Inflammatory macrophage treated with lipopolysaccharide for 4 hours (primary cell): Measurements from ENCODE around the gene ACAP2.
"Not testable (repeated sequence)": the region's sequence is repeated elsewhere in the genome, so short reads cannot be mapped to it uniquely, and the experiment has no call there.

ENCODE experiments used
- DNase-seq: peaks from one replicate; pipeline ENCODE4 v3.0.0-alpha.2; 2020

The ACAP2 gene

GRCh38 chr3:195240939-195241338, 201.9 kb downstream of the ACAP2 start:
- no peak for DNase-seq

DNA sequence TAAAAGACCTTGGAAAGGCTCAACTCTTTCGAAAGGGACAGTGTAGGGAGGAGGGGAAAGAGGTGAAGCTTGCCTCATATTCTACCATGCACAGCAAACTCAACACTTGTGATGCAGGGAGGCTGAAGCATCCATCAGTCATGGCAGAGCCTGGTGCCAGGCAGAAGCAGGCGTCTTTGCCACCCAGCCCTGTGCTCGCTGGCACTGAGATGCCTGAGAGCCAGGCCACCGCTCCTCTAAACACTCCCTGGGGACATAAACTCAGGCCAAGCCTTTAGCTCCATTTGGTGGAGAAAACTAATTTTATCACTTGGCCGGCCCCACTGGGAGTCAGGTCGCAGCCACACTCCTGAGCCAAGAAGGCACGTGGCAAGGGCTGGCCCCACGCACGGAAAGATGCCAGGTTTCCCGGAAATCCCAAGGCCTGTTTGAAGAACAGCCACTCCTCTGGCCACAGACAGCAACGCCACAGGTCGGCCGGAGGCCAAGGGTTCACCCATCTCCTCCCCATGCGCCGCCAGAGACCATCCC, 202.6 kb downstream of the ACAP2 start:
- no peak for DNase-seq

DNA sequence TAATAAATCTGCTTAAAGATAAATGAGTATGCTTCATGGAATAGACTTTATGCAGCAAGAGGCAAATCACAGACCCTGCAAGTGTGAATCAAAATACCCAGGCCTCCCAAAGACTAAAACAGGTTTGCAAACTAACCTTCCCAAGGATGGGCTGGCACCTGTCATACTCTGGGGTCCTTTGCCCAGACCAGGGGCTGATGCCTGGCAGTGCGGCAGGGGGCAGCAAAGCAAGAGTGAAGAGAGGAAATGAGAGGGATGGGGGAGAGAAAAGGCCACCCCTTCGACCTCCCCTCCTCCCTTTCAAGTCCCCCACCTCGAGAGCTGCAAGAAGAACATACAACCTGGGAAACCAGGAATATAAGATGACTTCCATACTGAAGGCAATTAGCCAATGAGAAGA, 203.7 kb downstream of the ACAP2 start:
- no peak for DNase-seq

- no peak for DNase-seq
Observed at GRCh38 chr3:195238586-195239118, 204.2 kb downstream of the ACAP2 start.

- DNase-seq, result no peak
Observed at GRCh38 chr3:195238081-195238571, 204.7 kb downstream of the ACAP2 start.

DNA sequence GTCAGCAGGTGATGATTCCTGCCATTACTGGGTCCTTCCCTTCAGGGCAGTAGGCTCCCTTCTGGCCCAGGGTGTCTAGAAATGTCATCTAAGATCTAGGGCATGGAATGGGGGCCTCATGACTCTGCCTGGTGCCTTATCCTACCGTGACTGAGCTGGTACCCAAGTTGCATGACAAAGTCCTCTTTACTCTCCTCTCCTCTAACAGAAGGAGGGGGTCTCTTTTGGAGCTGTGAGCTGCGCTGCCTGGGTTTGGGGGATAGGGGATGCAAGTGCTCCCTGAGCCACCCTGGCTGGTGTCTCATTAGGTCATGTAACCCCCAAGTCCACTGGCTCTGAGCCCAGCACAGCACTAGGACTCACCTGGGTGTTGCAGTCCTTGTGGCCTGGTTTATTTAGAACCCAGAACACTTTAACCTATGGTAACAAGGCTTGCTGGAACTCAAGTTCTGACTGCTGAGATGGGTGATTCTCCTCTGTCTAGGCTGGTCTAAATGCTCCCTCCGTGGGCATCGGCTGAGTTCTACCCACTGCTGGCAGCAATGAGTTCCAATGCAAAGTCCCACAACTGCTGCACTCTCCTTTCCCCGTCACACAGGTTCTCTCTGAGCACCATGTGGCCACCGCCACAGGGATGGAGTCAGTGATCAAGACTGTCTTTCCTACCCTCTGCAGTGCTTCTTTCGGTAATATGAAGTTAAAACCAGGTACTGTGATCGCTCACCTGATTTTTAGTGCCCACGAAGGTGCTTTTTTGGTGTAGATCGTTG, 205.8 kb downstream of the ACAP2 start:
- DNase-seq, result no peak

DNA sequence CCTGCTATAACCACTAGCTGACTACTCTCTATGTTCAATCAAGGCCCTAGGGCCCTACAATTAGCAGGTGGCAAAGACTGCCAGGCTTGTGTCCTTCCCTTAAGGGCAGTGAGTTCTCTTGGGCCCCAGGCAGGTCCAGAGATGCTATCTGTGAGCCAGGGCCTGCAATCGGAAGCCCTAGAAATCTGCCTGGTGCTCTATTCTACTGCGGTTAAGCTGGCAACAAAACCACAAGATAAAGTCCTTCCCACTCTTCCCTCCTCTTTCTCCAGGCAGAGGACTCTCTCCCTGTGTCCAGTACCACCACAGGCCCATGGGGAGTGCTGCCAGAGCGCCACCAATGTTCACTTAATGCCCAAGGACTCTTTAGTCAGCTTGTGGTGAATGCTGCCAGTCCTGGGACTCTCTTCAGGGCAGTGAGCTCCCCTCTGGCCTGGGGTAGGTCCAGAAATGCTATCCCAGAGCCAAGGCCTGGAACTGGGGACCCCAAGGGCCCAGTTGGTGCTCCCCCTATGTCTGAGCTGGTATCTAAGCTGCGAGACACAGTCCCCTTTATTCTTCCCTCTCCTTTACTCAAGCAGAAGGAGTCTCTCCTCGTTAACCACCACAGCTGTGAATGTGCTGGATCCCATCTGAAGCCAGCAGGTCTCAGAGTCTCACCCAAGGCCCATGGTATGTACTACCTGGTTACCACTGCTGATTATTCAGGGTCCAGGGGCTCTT, 206.6 kb downstream of the ACAP2 start:
- no peak for DNase-seq

- DNase-seq, result no peak
Observed at GRCh38 chr3:195230244-195230643, 212.6 kb downstream of the ACAP2 start.

DNA sequence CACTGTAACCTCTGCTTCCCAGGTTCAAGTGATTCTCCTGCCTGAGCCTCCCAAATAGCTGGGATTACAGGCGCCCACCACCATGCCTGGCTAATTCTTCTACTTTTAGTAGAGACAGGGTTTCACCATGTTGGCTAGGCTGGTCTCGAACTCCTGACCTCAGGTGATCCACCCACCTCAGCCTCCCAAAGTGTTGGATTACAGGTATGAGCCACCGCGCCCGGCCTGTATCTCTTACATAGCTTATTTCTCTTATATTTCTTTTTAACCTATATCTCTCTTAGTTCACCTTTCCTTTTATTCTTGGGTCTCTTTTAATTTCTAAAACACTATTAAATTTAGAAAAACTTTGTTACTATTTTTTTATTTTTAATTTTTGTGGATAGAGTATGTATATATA, 213.9 kb downstream of the ACAP2 start:
- DNase-seq, result not testable (repeated sequence)

GRCh38 chr3:195227871-195228270, 214.9 kb downstream of the ACAP2 start:
- DNase-seq, result no peak

GRCh38 chr3:195226900-195227447, 215.8 kb downstream of the ACAP2 start:
- DNase-seq, result no peak

DNA sequence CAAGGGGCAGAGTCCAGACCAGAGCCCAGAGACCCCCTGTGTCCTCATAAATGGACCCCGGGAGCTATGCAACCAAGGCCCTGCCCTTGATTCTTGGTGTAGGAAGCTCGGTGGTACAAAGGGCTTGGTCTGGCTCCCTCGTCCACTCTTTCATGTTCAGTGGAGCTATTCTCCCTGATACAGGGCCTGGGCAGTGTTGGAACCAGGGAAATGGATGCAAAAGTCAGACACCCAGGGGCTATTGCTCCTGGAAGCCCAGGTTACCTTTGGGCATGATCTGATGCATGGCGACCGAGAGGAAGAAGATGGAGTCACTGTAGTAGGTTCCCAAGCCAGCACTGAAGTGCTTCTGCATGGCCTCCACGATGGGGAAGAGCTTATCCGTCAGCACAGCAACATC, 216.4 kb downstream of the ACAP2 start:
- DNase-seq, result no peak

GRCh38 chr3:195224980-195225580, 217.7 kb downstream of the ACAP2 start:
- DNase-seq, result no peak
